Lower leg skin (tissue), 3 donors: ENCODE measurements around the gene PTS.

Experiments
- POLR2A ChIP-seq, 2 donors: fragments of 450-650 bp; IDR thresholded peaks; one replicate each; pipeline ENCODE4 v1.6.1; 2016 to 2017; ENCODE audit warnings: antibody characterized with exemption in 2 of 2, mild to moderate bottlenecking in 1 of 2, moderate library complexity in 1 of 2
- TF ChIP-seq, protein P1 (sequence below), 3 donors: fragments of 450-650 bp; IDR thresholded peaks; one replicate each; pipeline ENCODE4 v1.5.1; 2016; ENCODE audit warnings: antibody characterized with exemption in 3 of 3, mild to moderate bottlenecking in 3 of 3, moderate library complexity in 2 of 3

DNA sequence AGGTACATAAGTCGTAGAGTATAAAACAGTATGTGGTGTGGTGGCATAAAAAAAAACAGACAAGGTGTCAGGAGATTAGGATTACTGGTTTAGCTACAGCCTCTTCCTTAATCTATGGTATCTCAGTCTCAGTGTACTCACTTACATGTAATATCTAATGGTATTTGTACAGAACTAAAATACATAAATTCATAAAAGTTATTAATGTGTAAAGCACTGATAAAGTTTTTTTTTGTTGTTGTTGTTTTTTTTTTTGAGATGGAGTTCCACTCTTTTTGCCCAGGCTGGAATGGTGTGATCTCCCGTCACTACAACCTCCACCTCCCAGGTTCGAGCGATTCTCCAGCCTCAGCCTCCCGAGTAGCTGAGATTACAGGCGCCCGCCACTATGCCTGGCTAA is 2.9 kb downstream of the PTS start:
- TF ChIP-seq, protein P1, sequence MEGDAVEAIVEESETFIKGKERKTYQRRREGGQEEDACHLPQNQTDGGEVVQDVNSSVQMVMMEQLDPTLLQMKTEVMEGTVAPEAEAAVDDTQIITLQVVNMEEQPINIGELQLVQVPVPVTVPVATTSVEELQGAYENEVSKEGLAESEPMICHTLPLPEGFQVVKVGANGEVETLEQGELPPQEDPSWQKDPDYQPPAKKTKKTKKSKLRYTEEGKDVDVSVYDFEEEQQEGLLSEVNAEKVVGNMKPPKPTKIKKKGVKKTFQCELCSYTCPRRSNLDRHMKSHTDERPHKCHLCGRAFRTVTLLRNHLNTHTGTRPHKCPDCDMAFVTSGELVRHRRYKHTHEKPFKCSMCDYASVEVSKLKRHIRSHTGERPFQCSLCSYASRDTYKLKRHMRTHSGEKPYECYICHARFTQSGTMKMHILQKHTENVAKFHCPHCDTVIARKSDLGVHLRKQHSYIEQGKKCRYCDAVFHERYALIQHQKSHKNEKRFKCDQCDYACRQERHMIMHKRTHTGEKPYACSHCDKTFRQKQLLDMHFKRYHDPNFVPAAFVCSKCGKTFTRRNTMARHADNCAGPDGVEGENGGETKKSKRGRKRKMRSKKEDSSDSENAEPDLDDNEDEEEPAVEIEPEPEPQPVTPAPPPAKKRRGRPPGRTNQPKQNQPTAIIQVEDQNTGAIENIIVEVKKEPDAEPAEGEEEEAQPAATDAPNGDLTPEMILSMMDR (IDR thresholded peaks at IDR 0.05) = no peak
- TF ChIP-seq POLR2A (IDR thresholded peaks at IDR 0.05) = no peak
